Urinary bladder (tissue), 4 donors: Measurements from ENCODE around the gene PDZD2. TPM values are rescaled to one million over a fixed set of nuclear protein-coding genes. Genes with fewer than 3 reads are reported as not detected.

Experiments
- DNase-seq: peaks from one replicate; pipeline ENCODE4 v3.0.0-alpha.2; 2015; ENCODE audit errors: extremely low spot score
- H3K27ac ChIP-seq: one replicate; pipeline ENCODE4 v1.5.1; 2013; ENCODE audit warnings: low read depth, mild to moderate bottlenecking, moderate library complexity
- H3K36me3 ChIP-seq: one replicate; pipeline ENCODE4 v1.6.1; 2013; ENCODE audit warnings: mild to moderate bottlenecking, moderate library complexity; ENCODE audit not compliant: insufficient read depth
- H3K4me1 ChIP-seq: one replicate; pipeline ENCODE4 v1.6.1; 2013; ENCODE audit warnings: mild to moderate bottlenecking, moderate library complexity; ENCODE audit not compliant: insufficient read depth
- H3K4me3 ChIP-seq: one replicate; pipeline ENCODE4 v1.5.1; 2013; ENCODE audit warnings: low read depth, low read length
- WGBS: extraction: QIAGEN DNeasy Blood & Tissue Kit; methylation state at CpG from one replicate; pipeline ENCODE4 v1.1.7; 2013; 5-methylcytosine and 5-hydroxymethylcytosine counted together
- polyA plus RNA-seq: library from polyadenylated mRNA; stranded (reverse); fragments of 200-250 nt; gene quantifications from one replicate; pipeline ENCODE4 v1.2.3, GENCODE V29; 2013
- total RNA-seq: library from RNA; depleted of rRNA; stranded (reverse); fragments of >200 nt; gene quantifications from one replicate; pipeline ENCODE4 v1.2.3, GENCODE V29; 2014
- donor health status: healthy with polysubstance abuse.
- donor health status: healthy.

Gene PDZD2
- total and polyA plus RNA-seq, 2 donors, result 4.5 to 8.1 TPM

DNA sequence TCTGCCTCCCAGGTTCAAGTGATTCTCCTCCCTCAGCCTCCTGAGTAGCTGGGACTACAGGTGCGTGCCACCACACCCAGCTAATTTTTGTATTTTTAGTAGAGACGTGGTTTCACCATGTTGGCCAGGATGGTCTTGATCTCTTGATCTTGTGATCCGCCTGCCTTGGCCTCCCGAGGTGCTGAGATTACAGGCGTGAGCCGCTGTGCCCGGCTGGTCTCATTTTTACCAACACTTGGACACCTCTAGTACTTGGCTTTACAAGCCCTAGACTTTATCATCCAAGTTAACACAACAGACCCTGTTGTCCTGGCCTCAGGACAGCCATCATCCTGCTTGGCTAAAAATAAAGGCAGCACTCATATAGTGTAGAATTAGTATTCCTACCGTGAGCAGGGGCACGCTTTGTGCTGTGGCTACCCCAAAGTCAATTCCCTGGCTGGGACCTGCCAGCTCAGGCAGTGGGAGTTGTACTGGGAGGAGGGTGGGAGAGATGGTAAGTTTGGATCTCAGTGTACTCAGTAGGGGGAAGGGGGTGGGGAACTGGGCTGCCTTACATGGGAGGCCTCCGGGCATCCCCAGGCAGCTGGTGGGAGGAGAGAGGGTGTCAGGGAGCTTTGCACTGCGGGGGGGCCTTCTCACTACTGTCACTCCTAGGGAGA is 6.6 kb downstream of the PDZD2 start:
- Histone ChIP-seq H3K27ac (no peak overlapping the region), H3K4me3 (no peak overlapping the region), H3K4me1 (no peaks in the 10 kb centered on the region), H3K36me3 (no peaks in the 10 kb centered on the region)
- no peak for DNase-seq
- 77% methylated on average over 11 of the region's 11 CpGs for WGBS

DNA sequence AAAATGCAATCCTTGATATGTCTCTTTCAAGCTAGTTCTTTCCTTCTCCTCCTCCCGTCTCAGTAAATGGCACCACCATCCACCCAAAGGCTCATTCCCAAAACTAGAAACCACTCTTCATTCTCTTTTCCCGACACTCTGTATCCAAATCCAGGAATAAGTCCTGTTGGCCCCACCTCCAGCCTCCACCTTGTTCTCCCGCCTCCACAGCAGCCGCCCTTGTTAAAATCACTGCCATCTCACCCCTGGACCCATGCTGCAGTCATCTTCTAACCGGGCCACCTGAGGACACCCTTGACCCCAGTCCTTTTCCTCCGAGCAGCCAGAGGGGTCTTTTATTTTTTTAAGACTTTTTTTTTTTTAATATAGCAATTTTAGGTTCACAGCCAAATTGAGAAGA is 9.4 kb downstream of the PDZD2 start:
- no peak for DNase-seq
- H3K36me3 ChIP-seq, result no peaks in the 10 kb centered on the region
- H3K4me1 ChIP-seq, result no peaks in the 10 kb centered on the region
- H3K27ac ChIP-seq, result no peak overlapping the region
- no peak overlapping the region for H3K4me3 ChIP-seq
- 96% methylated on average over 6 of the region's 6 CpGs for WGBS

DNA sequence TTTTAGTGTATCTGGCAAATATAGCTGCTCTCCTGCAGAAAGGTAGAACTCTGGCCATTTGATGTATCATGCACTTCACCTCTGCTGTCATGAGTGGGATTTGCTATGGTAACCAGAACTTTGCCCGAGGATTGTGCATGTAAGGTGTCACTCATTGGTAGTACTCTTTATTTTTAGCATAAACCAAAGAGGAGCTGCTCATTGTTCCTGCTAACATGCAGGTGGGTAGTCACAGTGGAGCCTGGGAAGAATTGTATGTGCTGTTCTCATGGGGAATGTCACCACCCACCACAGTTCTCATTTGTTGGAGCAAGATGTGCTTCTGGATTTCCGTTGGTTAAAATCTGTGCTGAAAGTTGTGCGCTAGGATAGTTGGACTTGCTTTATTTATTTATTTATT is 12.3 kb downstream of the PDZD2 start:
- 97% methylated on average over 3 of the region's 3 CpGs for WGBS
- no peaks in the 10 kb centered on the region for H3K4me1 ChIP-seq
- no peak for DNase-seq
- H3K36me3 ChIP-seq, result no peaks in the 10 kb centered on the region
- no peak overlapping the region for H3K27ac ChIP-seq
- no peak overlapping the region for H3K4me3 ChIP-seq

DNA sequence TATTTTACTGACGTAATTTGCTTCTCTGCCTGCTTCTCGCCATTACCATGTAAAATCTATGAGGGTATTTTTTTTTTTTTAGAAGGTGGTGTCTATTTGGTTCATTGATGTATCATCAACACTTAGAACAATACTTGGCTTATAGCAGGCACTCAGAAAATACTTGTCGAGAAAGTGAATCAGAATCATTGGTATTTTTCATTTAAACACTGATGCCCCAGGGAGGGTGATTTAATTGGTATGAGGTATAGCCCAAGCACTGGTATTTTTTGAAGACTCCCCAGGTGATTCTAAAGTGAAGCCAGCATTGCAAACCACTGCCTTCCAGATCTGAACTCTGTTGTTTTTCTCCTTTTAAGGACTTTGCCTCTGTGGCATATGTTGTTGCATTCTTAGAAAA is 16.6 kb downstream of the PDZD2 start:
- no peaks in the 10 kb centered on the region for H3K4me1 ChIP-seq
- no peak overlapping the region for H3K4me3 ChIP-seq
- no peak overlapping the region for H3K27ac ChIP-seq
- no peaks in the 10 kb centered on the region for H3K36me3 ChIP-seq
- no peak for DNase-seq
- WGBS, result 95% methylated on average over 3 of the region's 3 CpGs

DNA sequence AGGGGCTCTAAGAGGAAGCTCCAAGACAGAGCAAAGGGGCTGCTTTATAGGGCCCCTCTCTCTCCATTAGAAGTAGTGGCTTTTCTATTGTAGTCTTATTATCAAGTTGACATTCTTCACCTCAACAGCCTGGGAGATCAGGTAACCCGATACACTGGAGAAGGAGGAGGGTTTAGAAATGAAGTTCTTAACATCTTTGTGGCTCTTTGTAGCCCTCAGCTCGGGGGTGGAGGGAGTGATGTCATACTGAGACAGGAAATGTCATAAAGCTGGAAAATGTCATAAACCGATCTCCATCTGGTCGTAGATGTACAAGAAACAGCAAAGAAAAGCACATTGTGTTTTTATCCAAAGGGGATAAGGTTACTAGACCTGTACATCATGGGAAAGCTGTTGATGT is 17.9 kb downstream of the PDZD2 start:
- DNase-seq, result peak; percentile 15
- no peaks in the 10 kb centered on the region for H3K4me1 ChIP-seq
- 37% methylated on average over 4 of the region's 4 CpGs for WGBS
- H3K4me3 ChIP-seq, result no peak overlapping the region
- no peak overlapping the region for H3K27ac ChIP-seq
- H3K36me3 ChIP-seq, result no peaks in the 10 kb centered on the region

DNA sequence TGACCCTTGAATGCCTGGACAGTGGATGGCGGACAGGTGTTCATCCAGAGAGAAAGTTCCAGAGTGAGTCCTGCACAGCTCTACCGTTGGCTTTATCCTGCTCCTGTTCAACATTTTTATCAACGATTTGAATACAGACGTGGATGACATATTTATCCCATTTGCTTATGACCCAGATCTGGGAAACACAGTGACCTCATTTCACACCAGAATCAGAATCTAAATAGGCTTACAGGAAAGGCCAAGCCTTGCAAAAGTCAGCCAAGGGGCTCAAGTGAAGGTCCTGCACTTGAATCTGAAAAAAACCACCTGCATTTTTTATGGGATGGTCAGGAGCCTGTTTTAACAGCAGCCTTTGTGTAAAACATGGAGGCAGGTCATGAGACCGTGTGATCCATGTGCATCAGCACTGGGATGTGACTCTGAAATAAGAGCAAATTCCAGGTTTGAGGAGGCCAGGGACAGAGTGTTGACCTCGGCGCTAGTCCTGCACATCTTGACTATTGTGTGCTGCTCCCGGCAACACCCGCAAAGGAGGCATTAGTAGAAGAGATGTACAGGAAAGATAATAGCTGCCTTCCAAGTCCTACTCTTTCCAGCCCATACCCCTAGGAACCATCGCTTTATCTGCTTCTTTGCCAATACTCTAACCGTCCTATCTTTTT is 18.5 kb downstream of the PDZD2 start:
- Histone ChIP-seq H3K4me3 (no peak overlapping the region), H3K27ac (no peak overlapping the region), H3K4me1 (no peaks in the 10 kb centered on the region), H3K36me3 (no peaks in the 10 kb centered on the region)
- 71% methylated on average over 11 of the region's 11 CpGs for WGBS
- DNase-seq, result no peak

DNA sequence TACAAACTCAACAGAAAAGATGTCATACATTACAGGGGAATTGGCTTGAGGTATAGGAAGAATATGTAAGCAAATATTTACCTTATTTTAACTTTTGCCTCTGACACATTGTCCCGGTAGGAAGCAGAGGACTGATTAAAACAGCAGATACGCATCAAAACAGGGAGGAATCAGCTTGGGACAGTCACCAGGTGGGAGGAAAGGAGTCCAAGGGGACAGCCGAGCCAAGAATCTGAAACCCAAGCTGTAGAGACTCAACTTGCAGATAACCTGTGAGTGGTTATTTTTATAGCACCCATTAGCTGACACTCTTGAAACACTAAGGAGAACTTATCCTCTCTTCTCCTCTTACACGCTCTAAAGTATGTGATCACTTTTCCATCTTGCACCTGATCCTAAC is 22.3 kb downstream of the PDZD2 start:
- Histone ChIP-seq H3K27ac (no peak overlapping the region), H3K36me3 (no peaks in the 10 kb centered on the region), H3K4me1 (no peaks in the 10 kb centered on the region), H3K4me3 (no peak overlapping the region)
- no peak for DNase-seq
- WGBS, result 69% methylated on average over 4 of the region's 4 CpGs

DNA sequence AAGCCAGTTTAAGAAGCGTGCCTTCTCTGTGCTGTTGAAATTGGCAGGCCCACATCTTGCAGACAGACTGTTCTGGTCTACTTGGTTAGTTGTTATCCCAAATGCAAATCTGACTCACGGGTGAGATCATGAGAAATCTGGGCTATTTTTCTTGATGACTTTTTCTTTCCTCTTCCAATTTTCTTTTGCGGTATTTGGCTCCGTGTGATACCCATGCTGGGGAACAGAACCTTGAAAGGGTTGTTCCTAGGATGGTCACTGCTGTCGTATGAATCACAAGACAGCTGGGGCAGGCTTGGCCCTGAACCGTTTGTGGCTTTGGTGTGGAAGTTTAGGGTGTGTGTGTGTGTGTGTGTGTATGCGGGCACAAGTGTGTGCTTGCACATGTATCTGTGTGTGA is 24.6 kb downstream of the PDZD2 start:
- 67% methylated on average over 7 of the region's 7 CpGs for WGBS
- DNase-seq, result no peak
- Histone ChIP-seq H3K4me1 (no peaks in the 10 kb centered on the region), H3K36me3 (no peaks in the 10 kb centered on the region), H3K4me3 (no peak overlapping the region), H3K27ac (no peak overlapping the region)

DNA sequence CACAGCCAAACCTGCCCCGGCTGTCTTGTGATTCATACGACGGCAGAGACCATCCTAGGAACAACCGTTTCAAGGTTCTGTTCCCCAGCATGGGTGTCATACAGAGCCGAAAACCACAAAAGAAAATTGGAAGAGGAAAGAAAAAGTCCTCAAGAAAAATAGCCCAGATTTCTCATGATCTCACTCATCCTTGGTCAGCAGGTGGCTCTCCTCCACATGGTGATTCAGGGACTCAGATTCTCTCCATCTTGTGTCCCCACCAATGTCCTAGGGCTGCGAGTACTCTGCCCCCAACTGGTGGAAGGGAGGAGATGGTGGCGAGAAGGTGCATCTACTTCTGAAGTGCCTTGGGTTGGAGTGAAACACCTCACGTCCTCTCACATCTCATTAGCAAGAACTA is 25.6 kb downstream of the PDZD2 start:
- WGBS, result 84% methylated on average over 8 of the region's 8 CpGs
- no peak overlapping the region for H3K4me3 ChIP-seq
- no peak overlapping the region for H3K27ac ChIP-seq
- no peaks in the 10 kb centered on the region for H3K36me3 ChIP-seq
- no peak for DNase-seq
- H3K4me1 ChIP-seq, result no peaks in the 10 kb centered on the region

DNA sequence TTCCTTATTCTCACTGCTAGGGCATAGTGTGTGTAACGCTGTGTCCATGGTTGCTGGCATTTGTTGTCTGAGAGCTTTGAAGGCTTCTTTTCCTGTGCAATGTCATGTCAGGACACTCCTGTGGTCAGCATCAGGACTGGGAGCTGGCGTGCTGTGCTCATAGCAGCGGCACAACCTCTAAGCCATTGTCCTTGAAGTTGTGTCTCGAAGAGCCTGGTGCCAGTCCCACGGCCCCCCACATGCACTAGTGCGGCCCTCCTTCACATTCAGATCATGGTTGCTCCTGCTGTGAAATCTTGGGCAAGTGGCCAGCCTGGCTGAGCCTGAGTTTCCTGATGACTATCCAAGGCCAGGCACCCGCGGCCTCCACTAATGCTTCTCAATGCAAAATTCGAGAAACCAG is 32.4 kb downstream of the PDZD2 start:
- H3K4me3 ChIP-seq, result no peak overlapping the region
- no peaks in the 10 kb centered on the region for H3K36me3 ChIP-seq
- H3K27ac ChIP-seq, result no peak overlapping the region
- peaks cover 2% of the 10 kb centered on the region for H3K4me1 ChIP-seq
- no peak for DNase-seq
- WGBS, result 77% methylated on average over 9 of the region's 9 CpGs

DNA sequence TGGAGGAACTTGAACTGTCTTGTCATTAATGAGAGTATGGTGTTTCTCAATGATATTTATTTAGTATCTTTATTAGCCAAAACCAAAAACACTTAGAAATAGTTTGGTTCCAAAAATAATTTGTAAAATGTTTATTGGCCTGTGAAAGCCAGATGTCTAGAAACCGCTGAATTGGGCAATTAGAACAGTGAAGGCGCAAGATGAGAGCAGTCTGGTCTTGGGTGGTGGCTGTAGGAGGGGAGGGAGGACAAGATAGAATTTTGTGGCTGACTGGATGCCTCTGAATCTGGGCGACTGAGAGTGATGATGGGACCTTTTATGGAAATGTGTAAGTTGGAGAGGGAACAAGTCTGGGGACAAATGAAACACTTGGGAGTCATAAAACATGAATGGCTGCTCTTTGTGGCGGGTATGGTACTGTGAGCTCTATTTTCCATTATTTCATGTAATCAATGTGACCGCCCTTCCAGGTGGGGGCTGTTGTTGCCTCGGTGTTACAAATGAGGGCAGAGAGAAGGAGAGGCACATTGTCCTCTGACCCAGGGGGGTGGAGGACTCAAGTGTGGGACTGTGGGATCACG is 35.5 kb downstream of the PDZD2 start:
- Histone ChIP-seq H3K36me3 (no peaks in the 10 kb centered on the region), H3K4me3 (no peak overlapping the region), H3K4me1 (peaks cover 2% of the 10 kb centered on the region), H3K27ac (no peak overlapping the region)
- 80% methylated on average over 7 of the region's 7 CpGs for WGBS
- no peak for DNase-seq

DNA sequence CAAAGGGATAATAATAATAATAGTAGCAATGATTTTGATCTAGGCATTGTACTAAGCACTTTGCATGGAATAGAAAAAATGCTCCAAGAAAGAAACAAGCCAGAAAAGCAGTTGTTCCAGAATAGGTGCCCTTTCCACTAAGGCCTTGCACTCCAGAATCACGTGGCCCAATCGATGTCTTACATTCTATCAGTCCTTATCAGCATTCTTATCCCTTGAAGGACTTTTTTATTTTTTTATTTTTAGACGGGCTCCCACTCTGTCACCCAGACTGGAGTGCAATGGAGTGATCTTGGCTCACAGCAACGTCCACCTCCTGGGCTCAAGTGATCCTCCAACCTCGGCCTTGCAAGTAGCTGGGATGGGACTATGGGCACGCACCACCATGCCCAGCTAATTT is 36.5 kb downstream of the PDZD2 start:
- peaks cover 2% of the 10 kb centered on the region for H3K4me1 ChIP-seq
- WGBS, result 68% methylated on average over 6 of the region's 6 CpGs
- DNase-seq, result no peak
- H3K27ac ChIP-seq, result no peak overlapping the region
- no peaks in the 10 kb centered on the region for H3K36me3 ChIP-seq
- H3K4me3 ChIP-seq, result no peak overlapping the region

DNA sequence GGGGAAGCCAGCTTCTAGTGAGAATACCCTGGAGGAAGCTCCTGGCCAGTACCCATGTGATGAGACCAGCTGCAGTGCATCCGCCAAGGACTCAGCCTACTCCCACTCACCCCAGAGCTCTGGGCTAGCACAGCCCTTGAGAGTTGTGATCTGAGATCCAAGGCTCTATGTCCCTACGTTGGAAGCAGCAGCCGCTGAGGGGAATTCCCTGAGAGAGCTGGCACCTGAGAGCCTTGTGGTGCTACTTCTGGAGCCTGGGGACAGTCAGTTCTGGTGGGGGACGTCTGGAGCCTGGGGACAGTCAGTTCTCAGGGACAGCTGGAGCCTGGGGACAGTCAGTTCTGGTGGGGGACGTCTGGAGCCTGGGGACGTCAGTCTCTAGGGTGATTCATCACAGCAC is 39.2 kb downstream of the PDZD2 start:
- Histone ChIP-seq H3K36me3 (no peaks in the 10 kb centered on the region), H3K27ac (no peak overlapping the region), H3K4me3 (no peak overlapping the region), H3K4me1 (peaks cover 2% of the 10 kb centered on the region)
- WGBS, result 56% methylated on average over 6 of the region's 6 CpGs
- DNase-seq, result no peak

DNA sequence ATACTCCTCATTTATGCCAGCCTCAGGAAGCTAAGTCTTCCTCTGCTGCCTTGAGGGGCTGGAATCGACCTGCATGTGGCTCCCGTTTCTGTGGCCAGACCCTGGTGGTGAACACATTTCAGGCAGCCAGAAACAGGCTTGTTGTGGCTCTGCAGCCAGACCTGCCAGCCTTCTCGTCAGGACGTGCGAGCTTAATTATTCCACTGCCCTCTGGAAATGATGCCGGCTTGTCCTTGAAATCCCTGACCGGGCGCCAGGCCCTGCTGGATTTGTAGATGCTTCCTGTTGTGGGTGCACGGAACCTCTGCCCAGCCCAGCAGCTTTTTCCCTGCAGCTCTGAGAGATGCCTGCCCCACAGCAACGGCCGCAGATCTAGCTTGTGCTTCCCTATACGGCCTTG is 41.6 kb downstream of the PDZD2 start:
- no peaks in the 10 kb centered on the region for H3K4me1 ChIP-seq
- no peak for DNase-seq
- no peak overlapping the region for H3K27ac ChIP-seq
- H3K4me3 ChIP-seq, result no peak overlapping the region
- no peaks in the 10 kb centered on the region for H3K36me3 ChIP-seq
- 82% methylated on average over 12 of the region's 12 CpGs for WGBS
